ENCODE data around the gene SLC2A5. TPM values are rescaled to one million over a fixed set of nuclear protein-coding genes. Genes with fewer than 3 reads are reported as not detected.

The SLC2A5 gene
- total RNA-seq (under 1 TPM; 0.49 to 0.55 TPM), polyA plus RNA-seq (not detected), total RNA-seq (0 to 0.34 (median 0) reads per million in 6 experiments)

GRCh38 chr1:9069326-9070100, at the start of gene SLC2A5:
SLC2A5 (minus strand) TSS chr1:9069635; CDS start chr1:9069536, 99 bp downstream.
- H3K36me3 Mint-ChIP-seq: no peaks in the 10 kb centered on the region
- peak in 1 of 2 donors; percentile 65 for ATAC-seq
- POLR2A ChIA-PET: no interaction called here
- no peaks in the 10 kb centered on the region for H3K9me3 Mint-ChIP-seq
- peak within 1 kb of the TSS in 2 of 10 donors; percentile 38 to 66 for H3K27ac Mint-ChIP-seq
- H3K27me3 Mint-ChIP-seq: peaks cover 0 to 6% (median 4%) of the 10 kb centered on the region in 5 donors
- DNase-seq: peak in 1 of 10 donors; percentile 33
- H3K4me3 Mint-ChIP-seq: peak within 1 kb of the TSS in 2 of 10 donors; percentile 56 to 89
- peaks cover 2 to 28% (median 7%) of the 10 kb centered on the region in 4 donors for H3K4me1 Mint-ChIP-seq

GRCh38 chr1:9118186-9118585, 48.8 kb upstream of the SLC2A5 start:
- DNase-seq (no peak), ATAC-seq (no peak)
- Mint-ChIP-seq H3K27ac (peak overlapping the region in 1 of 10 donors; percentile 20), H3K27me3 (no peaks in the 10 kb centered on the region), H3K4me1 (peaks cover 11 to 30% (median 16%) of the 10 kb centered on the region in 4 donors), H3K4me3 (no peak overlapping the region), H3K36me3 (peaks cover 0 to 3% (median 0%) of the 10 kb centered on the region in 3 donors), H3K9me3 (no peaks in the 10 kb centered on the region)
- POLR2A ChIA-PET: interaction anchor here (0.7 kb wide), 1 partner anchor 472 kb away, joined by 6 read pairs; no protein-coding TSS in a partner anchor

- no peaks in the 10 kb centered on the region for H3K9me3 Mint-ChIP-seq
- ATAC-seq (no peak), DNase-seq (no peak)
- no peaks in the 10 kb centered on the region for H3K27me3 Mint-ChIP-seq
- H3K4me1 Mint-ChIP-seq: peaks cover 0 to 12% (median 3%) of the 10 kb centered on the region in 4 donors
- H3K27ac Mint-ChIP-seq: peak overlapping the region in 2 of 10 donors; percentile 9 to 27
- H3K36me3 Mint-ChIP-seq: peaks cover 0 to 3% (median 0%) of the 10 kb centered on the region in 3 donors
- POLR2A ChIA-PET: interaction anchor here (0.7 kb wide), 1 partner anchor 31 kb away, joined by 3 read pairs; no protein-coding TSS in a partner anchor
- H3K4me3 Mint-ChIP-seq: no peak overlapping the region
Observed at GRCh38 chr1:9115351-9116205, 46.1 kb upstream of the SLC2A5 start.

GRCh38 chr1:9112961-9113880, 43.8 kb upstream of the SLC2A5 start:
- Mint-ChIP-seq H3K9me3 (no peaks in the 10 kb centered on the region), H3K4me3 (no peak overlapping the region), H3K27me3 (no peaks in the 10 kb centered on the region), H3K4me1 (peaks cover 0 to 5% (median 2%) of the 10 kb centered on the region in 4 donors), H3K36me3 (peaks cover 0 to 10% (median 4%) of the 10 kb centered on the region in 3 donors), H3K27ac (peak overlapping the region in 2 of 10 donors; percentile 17 to 55)
- POLR2A ChIA-PET: no interaction called here
- ATAC-seq: no peak
- DNase-seq: no peak

- DNase-seq (no peak), ATAC-seq (no peak)
- Mint-ChIP-seq H3K27me3 (no peaks in the 10 kb centered on the region), H3K4me3 (no peak overlapping the region), H3K4me1 (peaks cover 0 to 4% (median under 1%) of the 10 kb centered on the region in 4 donors), H3K27ac (no peak overlapping the region), H3K9me3 (no peaks in the 10 kb centered on the region), H3K36me3 (peaks cover 0 to 21% (median 5%) of the 10 kb centered on the region in 3 donors)
- POLR2A ChIA-PET: interaction anchor here (1.9 kb wide), 1 partner anchor 84 kb away, joined by 6 read pairs; no protein-coding TSS in a partner anchor
Observed at GRCh38 chr1:9111957-9112356, 42.5 kb upstream of the SLC2A5 start.

- H3K9me3 Mint-ChIP-seq: no peaks in the 10 kb centered on the region
- ATAC-seq (no peak), DNase-seq (no peak)
- POLR2A ChIA-PET: interaction anchor here (1.9 kb wide), 1 partner anchor 85 kb away, joined by 6 read pairs; no protein-coding TSS in a partner anchor
- no peaks in the 10 kb centered on the region for H3K27me3 Mint-ChIP-seq
- H3K27ac Mint-ChIP-seq: peak overlapping the region in 1 of 10 donors; percentile 28
- H3K4me1 Mint-ChIP-seq: peaks cover 0 to 4% (median under 1%) of the 10 kb centered on the region in 4 donors
- H3K4me3 Mint-ChIP-seq: no peak overlapping the region
- H3K36me3 Mint-ChIP-seq: peaks cover 0 to 23% (median 5%) of the 10 kb centered on the region in 3 donors
Observed at GRCh38 chr1:9111357-9111691, 41.9 kb upstream of the SLC2A5 start.

GRCh38 chr1:9110669-9111356, 41.4 kb upstream of the SLC2A5 start:
- peak; percentile 84 to 86 for ATAC-seq
- no peaks in the 10 kb centered on the region for H3K9me3 Mint-ChIP-seq
- H3K36me3 Mint-ChIP-seq: peaks cover 0 to 23% (median 5%) of the 10 kb centered on the region in 3 donors
- POLR2A ChIA-PET: interaction anchor here (1.9 kb wide), 1 partner anchor 86 kb away, joined by 6 read pairs; no protein-coding TSS in a partner anchor
- H3K4me3 Mint-ChIP-seq: no peak overlapping the region
- peak; percentile 65 to 94 (median 84) for DNase-seq
- peaks cover 0 to 4% (median under 1%) of the 10 kb centered on the region in 4 donors for H3K4me1 Mint-ChIP-seq
- peak overlapping the region in 1 of 10 donors; percentile 28 for H3K27ac Mint-ChIP-seq
- no peaks in the 10 kb centered on the region for H3K27me3 Mint-ChIP-seq

- H3K27ac Mint-ChIP-seq: peak overlapping the region in 2 of 10 donors; percentile 70 to 79
- POLR2A ChIA-PET: no interaction called here
- peaks cover 0 to 37% (median 8%) of the 10 kb centered on the region in 3 donors for H3K36me3 Mint-ChIP-seq
- DNase-seq (no peak), ATAC-seq (no peak)
- peaks cover 0 to 4% (median 0%) of the 10 kb centered on the region in 4 donors for H3K4me1 Mint-ChIP-seq
- H3K9me3 Mint-ChIP-seq: no peaks in the 10 kb centered on the region
- no peak overlapping the region for H3K4me3 Mint-ChIP-seq
- H3K27me3 Mint-ChIP-seq: no peaks in the 10 kb centered on the region
Observed at GRCh38 chr1:9108056-9108665, 38.7 kb upstream of the SLC2A5 start.

- Mint-ChIP-seq H3K9me3 (no peaks in the 10 kb centered on the region), H3K27me3 (no peaks in the 10 kb centered on the region), H3K27ac (no peak overlapping the region), H3K36me3 (peaks cover 0 to 46% (median 8%) of the 10 kb centered on the region in 3 donors), H3K4me1 (peaks cover 0 to 4% (median 0%) of the 10 kb centered on the region in 4 donors), H3K4me3 (no peak overlapping the region)
- no peak for DNase-seq
- POLR2A ChIA-PET: no interaction called here
- ATAC-seq: no peak
Observed at GRCh38 chr1:9107136-9107535, 37.7 kb upstream of the SLC2A5 start.

GRCh38 chr1:9106286-9106685, 36.9 kb upstream of the SLC2A5 start:
- ATAC-seq: no peak

GRCh38 chr1:9105336-9105867, 36.0 kb upstream of the SLC2A5 start:
- Mint-ChIP-seq H3K9me3 (no peaks in the 10 kb centered on the region), H3K4me3 (no peak overlapping the region), H3K27ac (no peak overlapping the region), H3K4me1 (no peaks in the 10 kb centered on the region), H3K27me3 (no peaks in the 10 kb centered on the region), H3K36me3 (peaks cover 0 to 46% (median 8%) of the 10 kb centered on the region in 3 donors)
- DNase-seq (no peak), ATAC-seq (no peak)
- POLR2A ChIA-PET: no interaction called here

More at GRCh38 chr1:9106286-9106685, 36.9 kb upstream of the SLC2A5 start:
- no peaks in the 10 kb centered on the region for H3K27me3 Mint-ChIP-seq
- POLR2A ChIA-PET: no interaction called here
- no peak overlapping the region for H3K27ac Mint-ChIP-seq
- no peak overlapping the region for H3K4me3 Mint-ChIP-seq
- peaks cover 0 to 4% (median 0%) of the 10 kb centered on the region in 4 donors for H3K4me1 Mint-ChIP-seq
- DNase-seq: no peak
- H3K9me3 Mint-ChIP-seq: no peaks in the 10 kb centered on the region
- peaks cover 0 to 46% (median 8%) of the 10 kb centered on the region in 3 donors for H3K36me3 Mint-ChIP-seq
